HG03442 (cell line): Measurements from ENCODE around the gene PODXL2.

Experiments
- ATAC-seq: cut with Tn5 transposase; IDR thresholded peaks from one replicate; pipeline ENCODE4 v1.9.1; 2021; ENCODE audit warnings: mild to moderate bottlenecking, moderate library complexity; ENCODE audit not compliant: unreplicated experiment

The PODXL2 gene, protein sequence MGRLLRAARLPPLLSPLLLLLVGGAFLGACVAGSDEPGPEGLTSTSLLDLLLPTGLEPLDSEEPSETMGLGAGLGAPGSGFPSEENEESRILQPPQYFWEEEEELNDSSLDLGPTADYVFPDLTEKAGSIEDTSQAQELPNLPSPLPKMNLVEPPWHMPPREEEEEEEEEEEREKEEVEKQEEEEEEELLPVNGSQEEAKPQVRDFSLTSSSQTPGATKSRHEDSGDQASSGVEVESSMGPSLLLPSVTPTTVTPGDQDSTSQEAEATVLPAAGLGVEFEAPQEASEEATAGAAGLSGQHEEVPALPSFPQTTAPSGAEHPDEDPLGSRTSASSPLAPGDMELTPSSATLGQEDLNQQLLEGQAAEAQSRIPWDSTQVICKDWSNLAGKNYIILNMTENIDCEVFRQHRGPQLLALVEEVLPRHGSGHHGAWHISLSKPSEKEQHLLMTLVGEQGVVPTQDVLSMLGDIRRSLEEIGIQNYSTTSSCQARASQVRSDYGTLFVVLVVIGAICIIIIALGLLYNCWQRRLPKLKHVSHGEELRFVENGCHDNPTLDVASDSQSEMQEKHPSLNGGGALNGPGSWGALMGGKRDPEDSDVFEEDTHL

DNA sequence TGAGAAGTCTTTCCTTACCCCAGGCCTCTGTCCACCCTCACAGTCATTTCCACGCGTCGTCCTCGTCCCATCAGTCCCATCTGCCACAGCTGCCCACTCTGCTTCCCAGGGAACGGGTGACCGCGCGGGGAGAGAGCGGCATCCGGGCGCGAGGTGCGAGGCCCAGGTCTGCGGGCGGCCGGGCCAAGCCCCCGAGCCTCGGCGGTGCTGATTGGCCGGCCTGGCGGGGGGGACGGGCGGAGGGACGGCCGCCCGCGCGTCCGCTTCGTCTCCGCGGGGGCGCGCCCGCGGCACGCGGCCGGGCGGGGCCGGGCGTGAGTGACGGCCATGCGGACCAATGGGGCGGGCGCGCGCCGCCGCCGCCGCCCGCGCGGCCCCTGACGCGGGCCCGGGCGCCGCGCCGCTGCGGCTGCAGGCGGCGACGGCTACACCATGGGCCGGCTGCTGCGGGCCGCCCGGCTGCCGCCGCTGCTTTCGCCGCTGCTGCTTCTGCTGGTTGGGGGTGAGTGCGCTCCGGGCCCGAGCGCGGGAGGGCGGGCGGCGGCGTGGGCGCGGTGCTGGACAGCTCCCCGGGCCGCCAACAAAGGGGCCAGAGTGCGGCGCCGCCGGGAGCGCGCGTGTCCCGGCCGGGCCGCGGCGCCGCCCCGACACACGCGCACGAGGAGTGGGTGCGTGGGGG is at the start of gene PODXL2:
TSS of gene PODXL2 (plus strand) at position 398 of the 679 bp plus-strand sequence. CDS start at position 433, 35 bp downstream.
- peak; percentile 49 for ATAC-seq

GRCh38 chr3:127580327-127581060 is 48.5 kb upstream of the PODXL2 start:
- no peak for ATAC-seq

DNA sequence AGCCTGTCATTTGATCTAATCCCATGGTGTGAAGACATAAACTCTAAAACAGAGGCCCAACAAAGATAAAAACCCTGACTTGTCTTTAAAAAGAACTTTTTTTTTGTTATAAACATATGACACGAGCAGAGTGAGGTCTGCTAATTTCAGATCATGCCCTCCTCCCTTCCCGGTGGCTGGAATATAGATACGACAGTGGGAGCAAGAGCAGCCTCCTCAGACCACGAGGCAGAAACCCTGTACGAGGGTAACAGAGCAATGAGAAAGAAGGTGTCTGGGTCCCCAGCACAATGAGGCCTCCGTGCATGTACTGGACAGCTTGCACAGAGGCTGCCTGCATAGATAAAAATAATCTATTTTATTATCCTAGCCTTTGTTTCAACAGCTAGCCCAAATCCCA is 44.3 kb upstream of the PODXL2 start:
- ATAC-seq: no peak

- ATAC-seq: no peak
Observed at GRCh38 chr3:127585163-127585812, 43.7 kb upstream of the PODXL2 start.

DNA sequence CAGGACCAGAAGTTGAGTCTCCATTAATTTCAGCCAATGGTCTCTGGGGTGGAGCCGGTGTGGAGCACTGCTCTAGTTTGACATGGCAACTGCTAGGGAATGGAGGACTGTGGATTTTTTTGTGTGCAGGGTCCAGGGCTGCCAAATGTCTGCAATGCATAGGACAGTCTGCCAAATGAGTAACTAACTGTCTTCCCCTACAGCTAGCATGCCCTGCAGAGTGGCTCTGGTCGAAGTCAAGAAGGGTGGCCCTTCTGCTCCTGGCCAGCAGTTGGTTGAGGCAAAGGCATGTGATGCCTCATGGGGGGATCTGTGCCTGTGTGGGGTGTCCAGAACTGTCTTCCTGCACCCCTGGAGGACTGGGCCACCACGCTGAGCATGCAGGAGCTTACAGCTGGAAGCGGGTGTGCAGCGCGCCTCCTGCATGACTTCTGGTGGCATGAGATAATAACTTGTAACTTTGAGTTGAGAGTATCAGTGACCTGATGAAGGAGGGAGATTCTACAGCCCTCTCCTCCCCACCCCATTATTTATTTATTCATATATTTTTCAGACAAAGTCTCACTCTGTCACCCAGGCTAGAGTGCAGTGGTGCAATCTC is 43.1 kb upstream of the PODXL2 start:
- ATAC-seq: no peak

DNA sequence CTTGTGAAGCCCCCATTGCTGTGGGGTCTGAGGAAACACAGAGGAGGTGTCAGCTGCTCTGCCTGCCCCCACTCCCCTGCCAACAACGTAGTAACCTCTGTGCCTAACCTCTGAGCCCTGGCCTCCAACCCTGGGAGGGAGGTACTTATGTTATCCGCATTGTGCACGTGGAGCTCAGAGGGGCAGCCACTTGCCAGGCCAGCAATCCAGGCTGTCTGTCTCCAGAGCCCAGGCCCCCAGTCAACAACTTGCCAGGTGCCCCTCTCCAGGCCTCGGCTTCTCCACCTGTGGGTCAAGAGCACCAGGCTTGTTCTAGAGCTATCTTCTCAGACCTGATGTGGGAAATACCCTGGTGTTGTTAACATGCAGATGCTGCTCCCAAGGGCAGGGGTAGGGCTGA is 41.1 kb upstream of the PODXL2 start:
- no peak for ATAC-seq

DNA sequence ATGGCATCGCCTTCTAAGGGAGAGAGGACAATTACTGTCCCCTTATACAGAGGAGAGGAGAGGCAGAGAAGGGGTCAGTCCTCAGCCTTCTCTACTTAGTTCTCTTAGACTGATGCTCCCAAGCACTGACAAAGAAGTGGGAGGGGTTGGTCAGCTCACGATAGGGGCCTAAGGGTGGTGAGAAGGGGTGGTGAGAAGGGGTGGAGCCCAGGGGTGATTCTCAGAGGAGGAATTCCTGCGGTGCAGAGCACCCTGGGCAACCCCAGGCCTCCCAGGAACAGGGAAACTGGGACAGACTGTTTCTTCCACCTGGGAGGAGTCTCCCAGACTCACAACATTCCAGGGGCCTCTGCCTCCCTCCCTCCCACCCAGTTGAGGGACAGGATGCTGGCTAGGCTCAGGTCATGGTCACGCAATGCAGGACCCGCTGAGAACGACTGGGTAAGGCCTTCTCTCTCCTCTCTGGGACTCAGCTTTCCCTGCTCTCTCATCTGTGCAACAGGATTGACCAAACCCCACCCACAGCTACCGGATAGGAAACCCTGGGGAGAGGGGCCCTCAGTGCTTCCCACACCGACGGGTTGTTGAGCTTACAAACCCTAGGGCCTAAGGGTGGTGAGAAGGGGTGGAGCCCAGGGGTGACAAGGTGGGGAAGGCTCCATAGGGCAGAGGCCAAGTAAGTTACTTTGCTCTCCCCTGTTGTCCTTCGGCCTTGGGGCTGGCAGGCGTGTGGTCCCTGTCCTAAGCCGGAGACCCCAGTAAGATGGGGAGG is 40.0 kb upstream of the PODXL2 start:
- ATAC-seq: no peak

DNA sequence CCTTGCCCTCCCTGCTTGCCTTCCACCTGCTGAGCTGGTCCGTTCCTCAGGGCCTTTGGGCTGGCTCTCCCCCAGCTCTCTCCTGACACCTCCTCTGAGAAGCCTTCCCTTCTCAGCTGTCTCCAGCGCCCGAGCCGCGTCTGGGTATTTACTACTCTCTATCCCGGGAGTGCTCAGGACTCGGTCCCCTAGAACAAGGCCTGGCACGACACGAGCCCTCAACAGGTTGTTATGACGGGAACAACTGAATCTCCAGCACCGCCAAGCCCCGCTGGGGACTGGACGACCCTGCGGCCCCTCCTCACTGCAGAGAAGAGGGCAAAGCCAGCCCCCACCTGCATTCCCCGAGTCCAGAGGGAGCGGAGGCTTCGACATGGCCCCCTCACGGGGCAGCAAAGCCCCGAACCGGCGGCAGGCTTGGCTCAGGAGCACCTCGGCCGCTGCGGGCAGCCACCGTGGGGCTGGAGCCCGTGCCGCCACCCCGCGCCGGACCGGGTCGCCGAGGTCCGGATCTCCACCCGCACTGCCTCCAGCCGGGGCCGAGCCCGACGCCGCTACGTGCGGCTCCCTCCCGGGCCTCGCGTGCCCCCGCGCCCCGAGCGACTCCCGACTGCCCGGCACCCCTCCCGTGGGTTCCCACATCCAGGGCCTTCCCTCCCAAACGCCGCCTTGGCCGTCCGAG is 39.2 kb upstream of the PODXL2 start:
- peak; percentile 6 for ATAC-seq

GRCh38 chr3:127590282-127590592 is 38.7 kb upstream of the PODXL2 start:
- peak; percentile 29 for ATAC-seq

GRCh38 chr3:127590593-127591465 is 38.2 kb upstream of the PODXL2 start, which contains the start of gene TPRA1:
TSS of gene TPRA1 (minus strand) at chr3:127590733. CDS start at chr3:127580146, 10,587 bp downstream.
- ATAC-seq: peak; percentile 72

DNA sequence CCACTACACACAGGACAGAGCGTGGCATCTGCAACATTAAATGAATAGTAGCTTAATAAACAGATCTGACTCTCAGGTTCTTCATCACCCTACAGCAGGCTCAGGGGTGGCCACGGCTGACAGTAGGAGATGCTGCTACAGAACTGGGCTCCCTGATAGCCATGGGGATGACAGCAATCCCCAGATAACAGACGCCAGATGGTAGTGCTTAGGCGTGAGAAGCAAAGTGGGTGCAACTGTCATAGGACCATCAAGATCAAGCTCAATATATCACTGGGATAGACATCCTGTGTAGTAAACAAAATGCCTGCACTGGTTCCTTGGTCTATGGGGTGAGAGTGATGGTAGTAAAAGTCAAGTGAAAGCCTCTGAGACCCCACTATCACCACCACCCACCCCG is 35.8 kb upstream of the PODXL2 start:
- ATAC-seq: no peak

GRCh38 chr3:127595303-127595702 is 33.7 kb upstream of the PODXL2 start:
- no peak for ATAC-seq

GRCh38 chr3:127597020-127597771 is 31.8 kb upstream of the PODXL2 start:
- no peak for ATAC-seq

- no peak for ATAC-seq
Observed at GRCh38 chr3:127598841-127599570, 30.0 kb upstream of the PODXL2 start.

- no peak for ATAC-seq
Observed at GRCh38 chr3:127600749-127601456, 28.1 kb upstream of the PODXL2 start.

- ATAC-seq: no peak
Observed at GRCh38 chr3:127604035-127604434, 24.9 kb upstream of the PODXL2 start.
